Body of pancreas (tissue), 4 donors: ENCODE results near the gene HAUS6. TPM values are rescaled to one million over a fixed set of nuclear protein-coding genes. Genes with fewer than 3 reads are reported as not detected.

ENCODE experiments used
- ATAC-seq: fragments of 150-250 bp; one replicate; pipeline ENCODE4 v1.9.1; 2016
- DNase-seq, 4 donors: peaks; one replicate each; pipeline ENCODE4 v3.0.0-alpha.2; 2019
- H3K27ac ChIP-seq, 4 donors: fragments of 200-600 bp; sonication (generic); 1 replicate in 3 of 4; 2 replicates in 1 of 4; pipeline versions ENCODE4 v1.5.1 to v1.6.1; 2016 to 2019; ENCODE audit warnings: mild to moderate bottlenecking in 1 of 4, mixed read lengths in 1 of 4, moderate library complexity in 1 of 4
- H3K27me3 ChIP-seq, 2 donors: fragments of 200-600 bp; sonication (generic); one replicate each; pipeline ENCODE4 v1.6.0; 2016; ENCODE audit warnings: mild to moderate bottlenecking in 1 of 2
- H3K36me3 ChIP-seq, 2 donors: fragments of 200-600 bp; sonication (generic); replicated peaks in 1 of 2; 2 replicates each; pipeline ENCODE4 v1.5.1; 2016; ENCODE audit warnings: low read depth in 2 of 2; ENCODE audit not compliant: insufficient read depth in 1 of 2
- H3K4me1 ChIP-seq: fragments of 200-600 bp; sonication (generic); one replicate; pipeline ENCODE4 v1.6.0; 2016
- H3K4me3 ChIP-seq, 2 donors: fragments of 200-600 bp; sonication (generic); 1 replicate in 1 of 2; 2 replicates in 1 of 2; pipeline ENCODE4 v1.5.1; 2016 to 2019
- H3K9me3 ChIP-seq, 3 donors: fragments of 200-600 bp; sonication (generic); 1 replicate in 2 of 3; 2 replicates in 1 of 3; pipeline ENCODE4 v1.5.1; 2016
- CTCF ChIP-seq, 7 experiments: fragments of 450-650 bp in 4 of 7; fragments of 200-600 bp in 3 of 7; sonication (generic) in 3 of 7; IDR thresholded peaks; one replicate each; pipeline ENCODE4 v1.5.1; 2016 to 2019; ENCODE audit warnings: antibody characterized with exemption in 7 of 7
- POLR2A ChIP-seq, 3 donors: fragments of 450-650 bp; IDR thresholded peaks; one replicate each; pipeline ENCODE4 v1.6.1; 2016; ENCODE audit warnings: antibody characterized with exemption in 3 of 3, mild to moderate bottlenecking in 2 of 3
- WGBS, 2 donors: methylation state at CpG; one replicate each; pipeline ENCODE4 v1.1.5; 2017; 5-methylcytosine and 5-hydroxymethylcytosine counted together
- intact Hi-C: fragments of 100-400 bp; cut with DNase I; formaldehyde crosslinking; loops from one replicate; pipeline ENCODE4 v1.15.1; 2023
- small RNA-seq: library from RNA; depleted of rRNA; stranded (forward); fragments of <200 nt; gene quantifications from one replicate; pipeline ENCODE3, GENCODE V24; 2016
- total RNA-seq, 2 donors: library from RNA; depleted of rRNA; stranded (reverse); fragments of >200 nt; gene quantifications; one replicate each; pipeline ENCODE4 v1.1.0, GENCODE V29; 2016

Gene HAUS6
- total RNA-seq, 2 donors from 2014 or later, result 5.3 to 5.4 TPM

GRCh38 chr9:19020886-19021455, 81.7 kb downstream of the HAUS6 start:
- 56 to 64% methylated on average over 3 of the region's 3 CpGs for WGBS, 2 donors
- H3K27ac ChIP-seq, result no peak overlapping the region
- DNase-seq (no peak), ATAC-seq (no peak)
- H3K4me1 ChIP-seq, result no peaks in the 10 kb centered on the region
- H3K27me3 ChIP-seq, result no peaks in the 10 kb centered on the region
- no peak overlapping the region for H3K4me3 ChIP-seq
- intact Hi-C loops, result loop anchor here (10.0 kb wide), 1 partner anchor 766 kb away; no protein-coding TSS in a partner anchor
- no peaks in the 10 kb centered on the region for H3K9me3 ChIP-seq
- no peaks in the 10 kb centered on the region for H3K36me3 ChIP-seq
- TF ChIP-seq CTCF (IDR thresholded peaks at IDR 0.05), result no peak
- TF ChIP-seq POLR2A (IDR thresholded peaks at IDR 0.05), result no peak

- no peak for ATAC-seq
- 47 to 55% methylated on average over 4 of the region's 4 CpGs for WGBS, 2 donors
- Histone ChIP-seq H3K4me3 (no peak overlapping the region), H3K9me3 (no peaks in the 10 kb centered on the region), H3K27me3 (no peaks in the 10 kb centered on the region), H3K27ac (no peak overlapping the region), H3K4me1 (no peaks in the 10 kb centered on the region), H3K36me3 (no peaks in the 10 kb centered on the region)
- intact Hi-C loops, result no loop called here
- no peak for TF ChIP-seq CTCF (IDR thresholded peaks at IDR 0.05)
- no peak for TF ChIP-seq POLR2A (IDR thresholded peaks at IDR 0.05)
- no peak for DNase-seq
Measured at GRCh38 chr9:19018201-19018600, 84.5 kb downstream of the HAUS6 start.

GRCh38 chr9:19009391-19009965, 93.2 kb downstream of the HAUS6 start:
- Histone ChIP-seq H3K27me3 (no peaks in the 10 kb centered on the region), H3K27ac (no peak overlapping the region), H3K36me3 (no peaks in the 10 kb centered on the region), H3K4me3 (no peak overlapping the region), H3K4me1 (no peaks in the 10 kb centered on the region), H3K9me3 (no peaks in the 10 kb centered on the region)
- ATAC-seq, result no peak
- 62 to 72% methylated on average over 5 of the region's 5 CpGs for WGBS, 2 donors
- DNase-seq, result no peak
- TF ChIP-seq POLR2A (IDR thresholded peaks at IDR 0.05) (no peak), CTCF (IDR thresholded peaks at IDR 0.05) (no peak)
- intact Hi-C loops, result no loop called here

Small RNA genes lying within 50 kb of the gene (small RNA-seq; reads per million reads assigned to genes)
- gene RF00019 (not detected), gene RNU6-264P (not detected), gene SCARNA8 (13.0 reads per million, percentile 92 among the genes with 10 or more reads in this experiment)

Other genes starting within 250 kb of the HAUS6 start
- not detected for gene SAXO1, start 69.7 kb downstream of the HAUS6 start, total RNA-seq
- 10 to 100 TPM; 16.6 to 30.0 TPM for gene RRAGA, start 53.5 kb downstream of the HAUS6 start, total RNA-seq
- 10 to 100 TPM; 39.2 to 88.7 TPM for gene PLIN2, start 24.6 kb upstream of the HAUS6 start, total RNA-seq
- 10 to 100 TPM; 52.7 to 58.0 TPM for gene DENND4C, start 127.8 kb upstream of the HAUS6 start, total RNA-seq